Activated T-helper 2 cell treated with anti-CD3 and anti-CD28 coated beads, Interferon-gamma antibody, Interleukin-2, Interleukin-4, amounts not matched to agents 10 μg/mL and 5 μg/mL and 100 μg/mL, durations not matched to agents 14 hours and 24 hours and 36 hours (primary cell): ENCODE measurements around the gene C16orf95. TPM values are rescaled to one million over a fixed set of nuclear protein-coding genes. Genes with fewer than 3 reads are reported as not detected.

Source experiments
- DNase-seq: peaks from one replicate; pipeline ENCODE4 v3.0.0; 2021; ENCODE audit warnings: low spot score
- H3K27ac Mint-ChIP-seq: one replicate; pipeline ENCODE4 v1.8.0; 2021; ENCODE audit warnings: mixed read lengths
- H3K27me3 Mint-ChIP-seq: one replicate; pipeline ENCODE4 v1.8.0; 2021; ENCODE audit warnings: low read depth, mixed read lengths
- H3K36me3 Mint-ChIP-seq: one replicate; pipeline ENCODE4 v1.8.0; 2021; ENCODE audit warnings: low read depth, mixed read lengths
- H3K4me1 Mint-ChIP-seq: one replicate; pipeline ENCODE4 v1.8.0; 2021; ENCODE audit warnings: low read depth, mixed read lengths
- H3K4me3 Mint-ChIP-seq: one replicate; pipeline ENCODE4 v1.8.0; 2021; ENCODE audit warnings: low read depth, mild to moderate bottlenecking, moderate library complexity, mixed read lengths
- H3K9me3 Mint-ChIP-seq: one replicate; pipeline ENCODE4 v1.8.0; 2021; ENCODE audit warnings: mixed read lengths
- intact Hi-C: fragments of 100-400 bp; cut with micrococcal nuclease; formaldehyde crosslinking; loops from one replicate; pipeline ENCODE4 v1.15.1; 2023
- total RNA-seq: library from RNA; stranded (reverse); gene quantifications from 2 replicates; pipeline ENCODE4 v1.2.3, GENCODE V29; 2022

C16orf95 gene
- total RNA-seq, 1 donor from 2014 or later, result 12.3 TPM

DNA sequence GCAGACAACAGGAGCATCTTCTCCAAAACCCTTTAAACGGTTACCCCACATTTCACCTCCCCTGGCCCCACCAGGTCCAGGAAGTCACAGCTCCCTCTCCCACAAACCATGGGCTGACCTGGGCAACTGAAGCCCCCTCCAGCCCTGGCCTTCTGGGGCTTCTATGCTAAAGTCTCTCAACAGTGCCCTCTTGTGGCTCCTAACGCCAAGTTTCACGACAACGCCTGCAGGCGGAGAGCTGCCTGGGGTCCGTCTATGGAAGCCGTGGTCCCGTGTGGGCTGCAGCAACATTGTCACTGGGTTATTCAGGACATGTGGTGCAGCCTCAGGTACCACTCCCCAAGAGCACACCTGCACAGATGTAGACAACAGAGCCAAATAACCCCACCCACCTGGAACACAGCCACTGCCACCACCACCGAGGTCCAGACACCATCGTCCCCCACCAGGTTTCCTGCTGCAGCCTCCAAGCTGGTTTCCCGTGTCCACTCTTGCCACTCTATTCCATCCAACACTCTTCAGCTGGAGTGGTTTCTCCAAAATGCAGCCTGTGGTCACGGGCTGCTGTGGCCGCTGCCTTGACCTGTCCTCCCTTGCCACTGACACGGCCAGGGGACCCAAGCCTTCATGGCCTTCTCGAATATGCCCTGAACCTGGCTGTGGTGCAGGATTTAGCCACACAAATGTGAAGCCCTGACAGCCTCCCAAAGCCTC, 19.1 kb downstream of the C16orf95 start:
- intact Hi-C loops, result no loop called here
- H3K27ac Mint-ChIP-seq, result no peak overlapping the region

DNA sequence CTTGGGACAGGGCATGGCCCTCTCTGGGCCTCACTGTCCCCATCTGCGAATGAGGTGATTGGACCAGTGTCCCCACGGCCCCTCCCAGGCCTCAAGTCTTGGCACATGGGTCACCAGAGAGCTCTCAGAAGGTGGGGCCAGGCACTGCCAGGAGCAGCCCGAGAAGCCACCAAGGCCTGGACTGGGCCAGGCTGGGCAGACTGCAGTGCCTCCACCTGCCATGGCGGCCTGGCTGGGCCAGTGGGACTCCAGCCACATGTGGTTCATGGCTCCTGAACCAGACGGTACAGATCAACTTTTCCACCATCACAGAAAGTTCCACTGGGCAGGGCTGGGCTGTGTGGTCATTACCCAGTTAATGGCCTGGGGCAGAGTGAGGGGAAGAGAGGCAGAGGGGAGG, 19.8 kb downstream of the C16orf95 start:
- H3K4me3 Mint-ChIP-seq, result no peak overlapping the region

More for the DNA sequence above, 19.1 kb downstream of the C16orf95 start:
- Mint-ChIP-seq H3K9me3 (peaks cover 4% of the 10 kb centered on the region), H3K36me3 (peaks cover 19% of the 10 kb centered on the region), H3K4me3 (no peak overlapping the region), H3K27me3 (no peaks in the 10 kb centered on the region), H3K4me1 (peaks cover 19% of the 10 kb centered on the region)
- no peak for DNase-seq

GRCh38 chr16:87295661-87296531, 21.3 kb downstream of the C16orf95 start:
- intact Hi-C loops, result no loop called here
- no peaks in the 10 kb centered on the region for H3K27me3 Mint-ChIP-seq
- DNase-seq, result no peak
- H3K4me1 Mint-ChIP-seq, result peaks cover 11% of the 10 kb centered on the region
- peaks cover 30% of the 10 kb centered on the region for H3K36me3 Mint-ChIP-seq
- no peak overlapping the region for H3K27ac Mint-ChIP-seq
- peaks cover 18% of the 10 kb centered on the region for H3K9me3 Mint-ChIP-seq
- no peak overlapping the region for H3K4me3 Mint-ChIP-seq

More for the DNA sequence above, 19.8 kb downstream of the C16orf95 start:
- Mint-ChIP-seq H3K27ac (no peak overlapping the region), H3K27me3 (no peaks in the 10 kb centered on the region), H3K9me3 (peaks cover 7% of the 10 kb centered on the region), H3K4me1 (peaks cover 15% of the 10 kb centered on the region), H3K36me3 (peaks cover 23% of the 10 kb centered on the region)
- DNase-seq, result no peak
- intact Hi-C loops, result no loop called here

DNA sequence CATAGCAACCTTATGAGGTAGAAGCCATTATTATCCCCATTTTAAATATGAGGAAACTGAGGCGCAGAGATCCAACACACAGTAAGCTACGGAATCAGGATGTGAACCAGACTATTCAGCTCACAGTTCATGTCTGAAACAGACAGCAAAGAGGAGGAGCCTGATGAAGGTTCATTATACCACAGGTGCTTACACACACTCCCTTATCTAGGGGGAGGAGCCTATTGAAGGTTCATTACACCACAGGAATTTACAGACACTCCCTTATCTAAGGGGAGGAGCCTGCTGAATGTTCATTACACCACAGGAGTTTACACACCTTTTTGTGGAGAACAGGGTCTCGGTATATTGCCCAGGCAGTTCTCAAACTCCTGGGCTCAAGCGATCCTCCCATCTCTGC, 21.9 kb downstream of the C16orf95 start:
- Mint-ChIP-seq H3K36me3 (peaks cover 30% of the 10 kb centered on the region), H3K4me1 (peaks cover 11% of the 10 kb centered on the region), H3K4me3 (no peak overlapping the region), H3K27ac (no peak overlapping the region), H3K9me3 (peaks cover 18% of the 10 kb centered on the region), H3K27me3 (no peaks in the 10 kb centered on the region)
- DNase-seq, result no peak
- intact Hi-C loops, result no loop called here

- H3K27ac Mint-ChIP-seq, result peak overlapping the region; percentile 10
- intact Hi-C loops, result no loop called here
- H3K4me1 Mint-ChIP-seq, result peaks cover 11% of the 10 kb centered on the region
- peaks cover 30% of the 10 kb centered on the region for H3K36me3 Mint-ChIP-seq
- peaks cover 18% of the 10 kb centered on the region for H3K9me3 Mint-ChIP-seq
- H3K27me3 Mint-ChIP-seq, result no peaks in the 10 kb centered on the region
- H3K4me3 Mint-ChIP-seq, result no peak overlapping the region
- DNase-seq, result no peak
These were observed 23.2 kb downstream of the C16orf95 start for GRCh38 chr16:87293990-87294389.

DNA sequence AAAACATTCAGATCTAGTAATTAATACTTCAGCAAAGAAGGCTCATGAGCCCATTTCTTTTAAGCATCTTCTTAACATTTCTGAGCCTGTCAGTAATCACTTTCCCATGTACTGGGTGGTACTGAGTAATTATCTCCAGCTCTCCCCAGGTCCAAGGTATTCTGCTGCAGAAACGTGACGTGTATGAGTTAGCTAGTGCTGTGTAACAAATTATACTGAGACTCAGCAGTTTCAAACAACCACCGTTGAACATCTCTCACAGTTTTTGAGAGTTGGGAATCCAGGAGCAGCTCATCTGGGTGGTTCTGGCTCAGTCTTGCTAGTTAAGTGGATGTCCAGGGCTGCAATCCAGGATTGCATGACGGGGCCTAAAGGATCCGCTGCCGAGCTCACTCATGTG, 25.2 kb downstream of the C16orf95 start:
- DNase-seq, result no peak
- intact Hi-C loops, result no loop called here
- Mint-ChIP-seq H3K27me3 (no peaks in the 10 kb centered on the region), H3K9me3 (peaks cover 18% of the 10 kb centered on the region), H3K4me1 (peaks cover 9% of the 10 kb centered on the region), H3K27ac (no peak overlapping the region), H3K36me3 (peaks cover 25% of the 10 kb centered on the region), H3K4me3 (no peak overlapping the region)

DNA sequence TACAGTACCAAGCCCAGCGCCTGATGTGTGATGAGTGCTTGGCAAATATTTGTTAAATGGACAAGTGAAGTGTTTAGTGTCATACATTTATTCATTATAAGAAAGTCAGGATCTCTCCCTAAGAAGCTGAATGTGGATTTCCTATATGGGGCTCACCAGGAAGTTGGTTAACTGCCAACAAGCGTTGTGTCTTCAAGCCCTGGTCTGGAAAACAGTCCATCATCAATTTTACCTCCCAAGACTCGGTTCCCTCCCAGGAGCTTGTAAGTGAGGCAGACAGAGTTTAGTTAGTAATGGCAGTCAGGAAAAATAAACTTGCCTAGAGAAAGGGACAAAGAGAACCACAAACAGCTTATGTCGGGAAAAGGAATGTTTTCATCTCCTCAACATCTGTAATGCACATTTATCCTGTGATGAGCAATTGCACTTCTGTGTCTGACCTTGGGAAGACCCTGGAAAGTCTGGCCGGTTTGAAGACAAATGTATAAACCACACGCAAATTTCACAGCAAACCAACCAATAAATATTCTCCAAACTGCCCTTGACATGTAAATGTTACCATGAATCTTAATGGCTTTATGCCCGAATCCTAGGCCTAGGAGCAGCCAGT, 28.3 kb downstream of the C16orf95 start:
- no peaks in the 10 kb centered on the region for H3K27me3 Mint-ChIP-seq
- no peak for DNase-seq
- peaks cover 4% of the 10 kb centered on the region for H3K4me1 Mint-ChIP-seq
- H3K4me3 Mint-ChIP-seq, result no peak overlapping the region
- H3K27ac Mint-ChIP-seq, result no peak overlapping the region
- peaks cover 22% of the 10 kb centered on the region for H3K9me3 Mint-ChIP-seq
- H3K36me3 Mint-ChIP-seq, result peaks cover 25% of the 10 kb centered on the region
- intact Hi-C loops, result no loop called here

- Mint-ChIP-seq H3K27ac (no peak overlapping the region), H3K27me3 (no peaks in the 10 kb centered on the region), H3K36me3 (peaks cover 15% of the 10 kb centered on the region), H3K9me3 (peaks cover 12% of the 10 kb centered on the region), H3K4me3 (no peak overlapping the region), H3K4me1 (no peaks in the 10 kb centered on the region)
- DNase-seq, result no peak
- intact Hi-C loops, result no loop called here
These were observed 30.2 kb downstream of the C16orf95 start for GRCh38 chr16:87286839-87287626.

GRCh38 chr16:87284183-87284582, 33.0 kb downstream of the C16orf95 start:
- Mint-ChIP-seq H3K36me3 (peaks cover 6% of the 10 kb centered on the region), H3K4me3 (no peak overlapping the region), H3K4me1 (no peaks in the 10 kb centered on the region), H3K9me3 (peaks cover 5% of the 10 kb centered on the region), H3K27ac (no peak overlapping the region), H3K27me3 (no peaks in the 10 kb centered on the region)
- DNase-seq, result no peak
- intact Hi-C loops, result no loop called here

- DNase-seq, result no peak
- intact Hi-C loops, result loop anchor here (5.0 kb wide), 1 partner anchor 37 kb away; no protein-coding TSS in a partner anchor
- H3K36me3 Mint-ChIP-seq, result no peaks in the 10 kb centered on the region
- no peak overlapping the region for H3K27ac Mint-ChIP-seq
- peaks cover 15% of the 10 kb centered on the region for H3K4me1 Mint-ChIP-seq
- no peaks in the 10 kb centered on the region for H3K27me3 Mint-ChIP-seq
- H3K9me3 Mint-ChIP-seq, result no peaks in the 10 kb centered on the region
- H3K4me3 Mint-ChIP-seq, result no peak overlapping the region
These were observed 38.0 kb downstream of the C16orf95 start for GRCh38 chr16:87279094-87279658.

DNA sequence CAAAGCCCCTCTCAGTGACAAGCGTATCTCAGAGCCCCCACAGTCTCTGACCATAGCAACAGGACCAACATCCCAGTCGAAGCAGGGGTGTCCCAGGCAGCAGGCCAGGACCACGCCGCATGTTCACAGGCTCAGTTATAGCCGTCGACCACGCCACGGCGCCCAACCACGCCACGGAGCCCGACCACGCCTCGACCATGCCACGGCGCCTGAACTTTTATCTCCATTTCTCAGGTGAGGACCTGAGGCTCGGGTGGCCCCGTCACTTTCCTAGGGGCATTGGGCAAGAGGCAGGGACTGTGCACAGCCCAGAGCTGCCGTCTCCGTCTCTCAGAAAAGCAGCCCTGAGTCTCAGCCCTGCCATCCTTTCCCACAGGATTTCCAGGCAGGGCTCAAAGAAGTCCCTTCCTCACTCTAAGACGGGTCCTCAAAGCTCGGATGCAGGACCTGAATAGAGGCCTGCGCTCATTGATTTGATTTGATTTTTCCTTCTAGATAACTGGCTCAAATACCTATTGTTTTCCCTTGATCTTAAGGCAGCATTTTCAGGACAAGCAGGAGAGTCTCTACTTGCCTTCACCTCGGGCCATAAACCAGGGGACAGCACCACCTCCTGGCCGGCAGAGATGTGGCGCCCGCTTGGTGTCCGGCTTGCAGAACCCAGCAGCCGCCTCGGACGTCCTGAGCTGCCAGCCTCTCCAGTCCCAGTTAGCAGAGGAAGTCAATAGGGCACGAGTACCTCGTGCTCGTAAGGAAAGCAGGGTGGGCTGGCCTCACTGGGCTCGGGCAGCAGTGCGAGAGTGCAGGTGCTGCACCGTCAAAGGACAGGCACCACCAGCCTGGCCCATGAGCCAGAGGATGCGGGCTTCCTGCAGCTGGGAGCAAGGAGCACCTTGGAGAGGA, 38.8 kb downstream of the C16orf95 start:
- Mint-ChIP-seq H3K36me3 (no peaks in the 10 kb centered on the region), H3K4me1 (peaks cover 15% of the 10 kb centered on the region), H3K27me3 (no peaks in the 10 kb centered on the region), H3K27ac (no peak overlapping the region), H3K4me3 (no peak overlapping the region), H3K9me3 (no peaks in the 10 kb centered on the region)
- DNase-seq, result peak; percentile 49
- intact Hi-C loops, result loop anchor here (1.0 to 5.0 kb wide), 2 partner anchors 36 to 75 kb away; no protein-coding TSS in a partner anchor
